HEK293 (cell line): ENCODE results near the gene EVA1B.

Source experiments
- ZNF792 ChIP-seq: fragments of 450-650 bp; formaldehyde crosslinking; IDR thresholded peaks from 2 replicates; pipeline ENCODE4 v1.5.1; 2016; ENCODE audit warnings: missing biosample characterization, missing genetic modification characterization
- TF ChIP-seq, protein P1 (sequence below): fragments of 450-650 bp; formaldehyde crosslinking; IDR thresholded peaks from 2 replicates; pipeline ENCODE4 v1.5.1; 2016; ENCODE audit warnings: missing biosample characterization, missing genetic modification characterization
- TF ChIP-seq, protein P2 (sequence below): fragments of 450-650 bp; formaldehyde crosslinking; IDR thresholded peaks from 2 replicates; pipeline ENCODE4 v1.5.1; 2017; ENCODE audit warnings: missing biosample characterization, missing genetic modification characterization

- TF ChIP-seq, protein P1, sequence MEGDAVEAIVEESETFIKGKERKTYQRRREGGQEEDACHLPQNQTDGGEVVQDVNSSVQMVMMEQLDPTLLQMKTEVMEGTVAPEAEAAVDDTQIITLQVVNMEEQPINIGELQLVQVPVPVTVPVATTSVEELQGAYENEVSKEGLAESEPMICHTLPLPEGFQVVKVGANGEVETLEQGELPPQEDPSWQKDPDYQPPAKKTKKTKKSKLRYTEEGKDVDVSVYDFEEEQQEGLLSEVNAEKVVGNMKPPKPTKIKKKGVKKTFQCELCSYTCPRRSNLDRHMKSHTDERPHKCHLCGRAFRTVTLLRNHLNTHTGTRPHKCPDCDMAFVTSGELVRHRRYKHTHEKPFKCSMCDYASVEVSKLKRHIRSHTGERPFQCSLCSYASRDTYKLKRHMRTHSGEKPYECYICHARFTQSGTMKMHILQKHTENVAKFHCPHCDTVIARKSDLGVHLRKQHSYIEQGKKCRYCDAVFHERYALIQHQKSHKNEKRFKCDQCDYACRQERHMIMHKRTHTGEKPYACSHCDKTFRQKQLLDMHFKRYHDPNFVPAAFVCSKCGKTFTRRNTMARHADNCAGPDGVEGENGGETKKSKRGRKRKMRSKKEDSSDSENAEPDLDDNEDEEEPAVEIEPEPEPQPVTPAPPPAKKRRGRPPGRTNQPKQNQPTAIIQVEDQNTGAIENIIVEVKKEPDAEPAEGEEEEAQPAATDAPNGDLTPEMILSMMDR (tag by site-specific recombination) = no peak
- TF ChIP-seq, protein P2, sequence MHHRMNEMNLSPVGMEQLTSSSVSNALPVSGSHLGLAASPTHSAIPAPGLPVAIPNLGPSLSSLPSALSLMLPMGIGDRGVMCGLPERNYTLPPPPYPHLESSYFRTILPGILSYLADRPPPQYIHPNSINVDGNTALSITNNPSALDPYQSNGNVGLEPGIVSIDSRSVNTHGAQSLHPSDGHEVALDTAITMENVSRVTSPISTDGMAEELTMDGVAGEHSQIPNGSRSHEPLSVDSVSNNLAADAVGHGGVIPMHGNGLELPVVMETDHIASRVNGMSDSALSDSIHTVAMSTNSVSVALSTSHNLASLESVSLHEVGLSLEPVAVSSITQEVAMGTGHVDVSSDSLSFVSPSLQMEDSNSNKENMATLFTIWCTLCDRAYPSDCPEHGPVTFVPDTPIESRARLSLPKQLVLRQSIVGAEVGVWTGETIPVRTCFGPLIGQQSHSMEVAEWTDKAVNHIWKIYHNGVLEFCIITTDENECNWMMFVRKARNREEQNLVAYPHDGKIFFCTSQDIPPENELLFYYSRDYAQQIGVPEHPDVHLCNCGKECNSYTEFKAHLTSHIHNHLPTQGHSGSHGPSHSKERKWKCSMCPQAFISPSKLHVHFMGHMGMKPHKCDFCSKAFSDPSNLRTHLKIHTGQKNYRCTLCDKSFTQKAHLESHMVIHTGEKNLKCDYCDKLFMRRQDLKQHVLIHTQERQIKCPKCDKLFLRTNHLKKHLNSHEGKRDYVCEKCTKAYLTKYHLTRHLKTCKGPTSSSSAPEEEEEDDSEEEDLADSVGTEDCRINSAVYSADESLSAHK (tag by site-specific recombination) = no peak
- TF ChIP-seq ZNF792 (tag by site-specific recombination) = no peak
Observed at GRCh38 chr1:36324353-36324703, 883 bp upstream of the EVA1B start.
